Transverse colon (tissue), 3 donors: ENCODE measurements around the gene PRIM2.

Source experiments
- EP300 ChIP-seq: sonication (generic); formaldehyde crosslinking; IDR thresholded peaks from one replicate; pipeline ENCODE4 v1.6.1; 2017; ENCODE audit warnings: antibody characterized with exemption, low read depth
- TF ChIP-seq, protein P1 (sequence below), 5 experiments: fragments of 200-600 bp in 3 of 5; fragments of 450-650 bp in 2 of 5; sonication (generic) in 3 of 5; IDR thresholded peaks; 1 replicate in 2 of 5; 2 replicates in 3 of 5; pipeline ENCODE4 v1.5.1; 2016 to 2017; ENCODE audit warnings: antibody characterized with exemption in 5 of 5, inconsistent platforms in 3 of 5, mild to moderate bottlenecking in 2 of 5, moderate library complexity in 1 of 5

DNA sequence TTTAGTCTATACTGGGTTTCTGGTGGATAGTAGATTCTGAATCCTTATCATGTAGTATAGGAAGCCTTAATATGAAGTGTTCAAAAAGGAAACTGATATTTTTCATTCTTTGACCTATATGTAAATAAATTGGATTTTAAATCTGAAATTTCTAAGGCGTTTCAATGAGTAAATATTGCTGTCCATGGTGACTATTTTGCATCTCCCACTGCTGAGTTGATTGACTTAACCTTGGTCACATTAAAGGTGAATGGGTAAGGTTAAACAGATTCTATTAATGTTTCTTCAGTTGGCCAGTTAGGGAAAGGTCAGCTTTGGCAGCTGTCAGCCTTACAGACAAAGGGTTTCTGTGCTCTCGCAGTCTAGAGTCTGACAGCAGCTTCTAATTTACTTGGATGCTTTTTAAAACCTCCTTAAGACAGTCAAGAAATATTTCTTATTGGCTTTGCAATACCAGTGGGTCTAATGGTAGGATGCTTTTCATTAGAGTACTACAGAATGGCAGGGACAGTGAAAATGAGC, 24.8 kb downstream of the PRIM2 start:
- TF ChIP-seq EP300, result no peak
- TF ChIP-seq, protein P1, sequence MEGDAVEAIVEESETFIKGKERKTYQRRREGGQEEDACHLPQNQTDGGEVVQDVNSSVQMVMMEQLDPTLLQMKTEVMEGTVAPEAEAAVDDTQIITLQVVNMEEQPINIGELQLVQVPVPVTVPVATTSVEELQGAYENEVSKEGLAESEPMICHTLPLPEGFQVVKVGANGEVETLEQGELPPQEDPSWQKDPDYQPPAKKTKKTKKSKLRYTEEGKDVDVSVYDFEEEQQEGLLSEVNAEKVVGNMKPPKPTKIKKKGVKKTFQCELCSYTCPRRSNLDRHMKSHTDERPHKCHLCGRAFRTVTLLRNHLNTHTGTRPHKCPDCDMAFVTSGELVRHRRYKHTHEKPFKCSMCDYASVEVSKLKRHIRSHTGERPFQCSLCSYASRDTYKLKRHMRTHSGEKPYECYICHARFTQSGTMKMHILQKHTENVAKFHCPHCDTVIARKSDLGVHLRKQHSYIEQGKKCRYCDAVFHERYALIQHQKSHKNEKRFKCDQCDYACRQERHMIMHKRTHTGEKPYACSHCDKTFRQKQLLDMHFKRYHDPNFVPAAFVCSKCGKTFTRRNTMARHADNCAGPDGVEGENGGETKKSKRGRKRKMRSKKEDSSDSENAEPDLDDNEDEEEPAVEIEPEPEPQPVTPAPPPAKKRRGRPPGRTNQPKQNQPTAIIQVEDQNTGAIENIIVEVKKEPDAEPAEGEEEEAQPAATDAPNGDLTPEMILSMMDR (IDR thresholded peaks at IDR 0.05), result no peak
